Measurements from ENCODE around the gene MRPL47.
"Not testable (repeated sequence)": the region's sequence is repeated elsewhere in the genome, so short reads cannot be mapped to it uniquely, and the experiment has no call there.

The MRPL47 gene

DNA sequence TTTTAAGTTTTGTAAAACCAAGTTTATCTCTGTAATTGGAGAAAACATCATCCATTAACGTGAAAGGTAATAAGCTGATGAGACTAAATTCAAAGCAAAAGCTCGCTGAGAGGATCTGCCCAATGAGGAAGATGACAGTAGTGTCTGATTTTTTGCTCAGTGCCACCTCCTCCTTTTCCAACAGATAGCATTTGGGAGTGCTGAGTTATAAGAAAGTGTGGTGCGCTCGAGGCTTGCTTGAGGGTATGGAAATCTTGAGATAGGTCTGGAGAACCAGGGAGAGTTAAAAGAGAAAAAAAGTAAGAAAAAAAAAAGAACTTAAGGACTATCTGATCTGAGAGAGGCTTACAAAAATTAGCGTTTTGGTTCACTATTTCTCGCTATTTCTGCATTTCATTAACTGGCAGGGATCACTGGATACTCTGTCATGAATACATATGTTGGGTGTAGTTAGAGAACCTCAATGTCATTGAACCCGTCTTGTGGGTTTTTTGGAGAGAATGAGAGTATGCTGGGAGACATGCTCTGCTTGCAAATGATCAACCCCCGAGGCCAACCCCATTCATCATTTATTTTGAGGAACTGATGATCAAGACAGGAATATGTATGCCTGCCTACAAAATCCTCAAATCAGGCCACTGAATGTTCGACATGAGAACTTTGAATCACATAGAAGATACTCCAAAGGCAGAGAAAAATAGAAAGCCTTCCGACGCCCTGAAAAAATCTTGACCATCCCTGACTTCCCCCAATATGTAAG lies 47.4 kb upstream of the MRPL47 start:
- Histone ChIP-seq H3K4me3 (ENCODE audit: insufficient read depth in 1 of 2, low read depth in 1 of 2, low read length in 2 of 2) (peak overlapping the region in 1 of 2 experiments; percentile 74), H4K8ac (ENCODE audit: low read length) (no peak overlapping the region)

GRCh38 chr3:179646177-179646576 lies 41.7 kb upstream of the MRPL47 start:
- no peak overlapping the region for H3K14ac ChIP-seq (ENCODE audit: low read length in 2 of 2)
- peaks cover 2% of the 10 kb centered on the region for H3K79me1 ChIP-seq (replicated peaks; ENCODE audit: low read length, poor library complexity, severe bottlenecking)
- H2BK12ac ChIP-seq (ENCODE audit: low read length in 2 of 2): no peak overlapping the region
- no peak overlapping the region for H4K91ac ChIP-seq (ENCODE audit: low read length)
- H3K4ac ChIP-seq (ENCODE audit: low read depth in 1 of 2, low read length in 2 of 2): no peak overlapping the region
- H2AFZ ChIP-seq (ENCODE audit: low read depth, low read length): no peak overlapping the region
- no peak overlapping the region for H3K9ac ChIP-seq (ENCODE audit: low read length)
- no peak overlapping the region for H3K27ac ChIP-seq (ENCODE audit: low read length, poor library complexity, severe bottlenecking)
- DNase-seq: no peak
- H3K23ac ChIP-seq (ENCODE audit: low read length in 2 of 2): no peak overlapping the region
- H2BK120ac ChIP-seq (ENCODE audit: low read depth, low read length): no peak overlapping the region
- no peaks in the 10 kb centered on the region for H3K27me3 ChIP-seq (ENCODE audit: control insufficient read depth in 1 of 2, insufficient read depth in 1 of 2, low read length in 2 of 2)
- peaks cover 6% of the 10 kb centered on the region for H3K4me1 ChIP-seq (ENCODE audit: control insufficient read depth, insufficient read depth, low read depth, low read length)
- no peak overlapping the region for H2BK5ac ChIP-seq (ENCODE audit: low read depth, low read length, poor library complexity, severe bottlenecking)
- no peak overlapping the region for H2AK5ac ChIP-seq (ENCODE audit: low read length, severe bottlenecking)
- WGBS: 90% methylated on average over 2 of the region's 3 CpGs
- H3K9me3 ChIP-seq (ENCODE audit: control insufficient read depth, low read length): no peaks in the 10 kb centered on the region
- no peaks in the 10 kb centered on the region for H3K36me3 ChIP-seq (ENCODE audit: control insufficient read depth in 1 of 2, insufficient read depth in 2 of 2, low read depth in 1 of 2, low read length in 2 of 2)
- no peak overlapping the region for H3K4me3 ChIP-seq (ENCODE audit: insufficient read depth in 1 of 2, low read depth in 1 of 2, low read length in 2 of 2)
- no peak overlapping the region for H3K18ac ChIP-seq (ENCODE audit: low read depth in 1 of 2, low read length in 2 of 2)
- no peak overlapping the region for H3K4me2 ChIP-seq (ENCODE audit: low read length, poor library complexity, severe bottlenecking)
- no peak overlapping the region for H2BK15ac ChIP-seq (ENCODE audit: low read depth, poor library complexity, severe bottlenecking)
- H4K8ac ChIP-seq (ENCODE audit: low read length): no peak overlapping the region

More for the DNA sequence above, 47.4 kb upstream of the MRPL47 start:
- peak overlapping the region; percentile 33 for H3K4me2 ChIP-seq (ENCODE audit: low read length, poor library complexity, severe bottlenecking)
- H3K27ac ChIP-seq (ENCODE audit: low read length, poor library complexity, severe bottlenecking): peak overlapping the region; percentile 91
- no peak overlapping the region for H2AFZ ChIP-seq (ENCODE audit: low read depth, low read length)
- H3K9ac ChIP-seq (ENCODE audit: low read length): peak overlapping the region; percentile 89
- H3K9me3 ChIP-seq (ENCODE audit: control insufficient read depth, low read length): no peaks in the 10 kb centered on the region
- no peak overlapping the region for H2BK12ac ChIP-seq (ENCODE audit: low read length in 2 of 2)
- H2BK15ac ChIP-seq (ENCODE audit: low read depth, poor library complexity, severe bottlenecking): no peak overlapping the region
- no peak overlapping the region for H2AK5ac ChIP-seq (ENCODE audit: low read length, severe bottlenecking)
- H2BK120ac ChIP-seq (ENCODE audit: low read depth, low read length): no peak overlapping the region
- H3K4ac ChIP-seq (ENCODE audit: low read depth in 1 of 2, low read length in 2 of 2): no peak overlapping the region
- no peak overlapping the region for H3K14ac ChIP-seq (ENCODE audit: low read length in 2 of 2)
- H4K91ac ChIP-seq (ENCODE audit: low read length): no peak overlapping the region
- WGBS: 69% methylated on average over 11 of the region's 11 CpGs
- DNase-seq: no peak
- H3K27me3 ChIP-seq (ENCODE audit: control insufficient read depth in 1 of 2, insufficient read depth in 1 of 2, low read length in 2 of 2): no peaks in the 10 kb centered on the region
- H3K36me3 ChIP-seq (ENCODE audit: control insufficient read depth in 1 of 2, insufficient read depth in 2 of 2, low read depth in 1 of 2, low read length in 2 of 2): peaks cover 0 to 3% of the 10 kb centered on the region in 2 experiments
- no peak overlapping the region for H2BK5ac ChIP-seq (ENCODE audit: low read depth, low read length, poor library complexity, severe bottlenecking)
- no peak overlapping the region for H3K18ac ChIP-seq (ENCODE audit: low read depth in 1 of 2, low read length in 2 of 2)
- peaks cover 3% of the 10 kb centered on the region for H3K4me1 ChIP-seq (ENCODE audit: control insufficient read depth, insufficient read depth, low read depth, low read length)
- H3K79me1 ChIP-seq (replicated peaks; ENCODE audit: low read length, poor library complexity, severe bottlenecking): peaks cover 2% of the 10 kb centered on the region
- H3K23ac ChIP-seq (ENCODE audit: low read length in 2 of 2): no peak overlapping the region

- H3K4me2 ChIP-seq (ENCODE audit: low read length, poor library complexity, severe bottlenecking); H3K9ac ChIP-seq (ENCODE audit: low read length); H3K36me3 ChIP-seq (ENCODE audit: control insufficient read depth in 1 of 2, insufficient read depth in 2 of 2, low read depth in 1 of 2, low read length in 2 of 2); H2BK5ac ChIP-seq (ENCODE audit: low read depth, low read length, poor library complexity, severe bottlenecking); H3K14ac ChIP-seq (ENCODE audit: low read length in 2 of 2); H2AK5ac ChIP-seq (ENCODE audit: low read length, severe bottlenecking); H4K91ac ChIP-seq (ENCODE audit: low read length); H3K79me1 ChIP-seq (replicated peaks; ENCODE audit: low read length, poor library complexity, severe bottlenecking); H3K18ac ChIP-seq (ENCODE audit: low read depth in 1 of 2, low read length in 2 of 2); H3K23ac ChIP-seq (ENCODE audit: low read length in 2 of 2); H2BK15ac ChIP-seq (ENCODE audit: low read depth, poor library complexity, severe bottlenecking); H3K4me1 ChIP-seq (ENCODE audit: control insufficient read depth, insufficient read depth, low read depth, low read length); H2BK12ac ChIP-seq (ENCODE audit: low read length in 2 of 2); H3K27me3 ChIP-seq (ENCODE audit: control insufficient read depth in 1 of 2, insufficient read depth in 1 of 2, low read length in 2 of 2); H2AFZ ChIP-seq (ENCODE audit: low read depth, low read length); H3K4me3 ChIP-seq (ENCODE audit: insufficient read depth in 1 of 2, low read depth in 1 of 2, low read length in 2 of 2); H4K8ac ChIP-seq (ENCODE audit: low read length); H3K4ac ChIP-seq (ENCODE audit: low read depth in 1 of 2, low read length in 2 of 2); DNase-seq; H3K9me3 ChIP-seq (ENCODE audit: control insufficient read depth, low read length); H2BK120ac ChIP-seq (ENCODE audit: low read depth, low read length): not testable (repeated sequence)
- peak overlapping the region; percentile 64 for H3K27ac ChIP-seq (ENCODE audit: low read length, poor library complexity, severe bottlenecking)
- whole genome bisulfite sequencing: 93% methylated on average over 5 of the region's 8 CpGs
These were observed 39.4 kb upstream of the MRPL47 start for GRCh38 chr3:179643837-179644236.

GRCh38 chr3:179642871-179643270 lies 38.4 kb upstream of the MRPL47 start:
- Histone ChIP-seq H3K27ac (ENCODE audit: low read length, poor library complexity, severe bottlenecking) (no peak overlapping the region), H3K18ac (ENCODE audit: low read depth in 1 of 2, low read length in 2 of 2) (peak overlapping the region in 1 of 2 experiments; percentile 21), H2BK120ac (ENCODE audit: low read depth, low read length) (no peak overlapping the region), H2BK5ac (ENCODE audit: low read depth, low read length, poor library complexity, severe bottlenecking) (no peak overlapping the region), H4K8ac (ENCODE audit: low read length) (peak overlapping the region; percentile 38), H3K36me3 (ENCODE audit: control insufficient read depth in 1 of 2, insufficient read depth in 2 of 2, low read depth in 1 of 2, low read length in 2 of 2) (no peaks in the 10 kb centered on the region), H3K14ac (ENCODE audit: low read length in 2 of 2) (no peak overlapping the region), H2AFZ (ENCODE audit: low read depth, low read length) (no peak overlapping the region), H3K23ac (ENCODE audit: low read length in 2 of 2) (no peak overlapping the region), H3K4ac (ENCODE audit: low read depth in 1 of 2, low read length in 2 of 2) (no peak overlapping the region), H2BK12ac (ENCODE audit: low read length in 2 of 2) (no peak overlapping the region), H3K79me1 (replicated peaks; ENCODE audit: low read length, poor library complexity, severe bottlenecking) (no peaks in the 10 kb centered on the region), H2BK15ac (ENCODE audit: low read depth, poor library complexity, severe bottlenecking) (no peak overlapping the region), H3K27me3 (ENCODE audit: control insufficient read depth in 1 of 2, insufficient read depth in 1 of 2, low read length in 2 of 2) (no peaks in the 10 kb centered on the region), H3K9ac (ENCODE audit: low read length) (no peak overlapping the region), H3K9me3 (ENCODE audit: control insufficient read depth, low read length) (no peaks in the 10 kb centered on the region), H4K91ac (ENCODE audit: low read length) (no peak overlapping the region), H3K4me2 (ENCODE audit: low read length, poor library complexity, severe bottlenecking) (no peak overlapping the region), H3K4me3 (ENCODE audit: insufficient read depth in 1 of 2, low read depth in 1 of 2, low read length in 2 of 2) (no peak overlapping the region), H3K4me1 (ENCODE audit: control insufficient read depth, insufficient read depth, low read depth, low read length) (peaks cover 6% of the 10 kb centered on the region), H2AK5ac (ENCODE audit: low read length, severe bottlenecking) (peak overlapping the region; percentile 94)
- whole genome bisulfite sequencing: 80% methylated on average over 2 of the region's 3 CpGs
- no peak for DNase-seq

Measured in mesenchymal stem cell (in vitro differentiated cells and primary cell).